HepG2 (cell line): ENCODE data around the gene FBXW12. TPM values are rescaled to one million over a fixed set of nuclear protein-coding genes. Genes with fewer than 3 reads are reported as not detected.

ENCODE experiments used
- CEBPB ChIP-seq: IDR thresholded peaks from 2 replicates; pipeline ENCODE4 v1.6.1; 2011; ENCODE audit warnings: low read depth, low read length, improper control_type of control experiment, borderline replicate concordance
- CHD2 ChIP-seq: IDR thresholded peaks from 2 replicates; pipeline ENCODE4 v1.6.1; 2011; ENCODE audit warnings: low read depth, low read length, improper control_type of control experiment
- GABPB1 ChIP-seq: IDR thresholded peaks from 2 replicates; pipeline ENCODE4 v1.6.1; 2016; ENCODE audit warnings: mild to moderate bottlenecking, missing genetic modification reagents, moderate library complexity, missing compliant biosample characterization
- HNRNPL ChIP-seq: fragments of 200-400 bp; formaldehyde crosslinking; IDR thresholded peaks from 2 replicates; pipeline ENCODE4 v1.6.1; 2017; ENCODE audit warnings: mild to moderate bottlenecking, low read depth, low read length
- IKZF5 ChIP-seq: IDR thresholded peaks from 2 replicates; pipeline ENCODE4 v1.6.1; 2018; ENCODE audit warnings: missing genetic modification reagents, mild to moderate bottlenecking, missing compliant biosample characterization
- KMT2B ChIP-seq: IDR thresholded peaks from 2 replicates; pipeline ENCODE4 v1.6.1; 2016; ENCODE audit warnings: missing genetic modification reagents, missing compliant biosample characterization
- MAFG ChIP-seq: sonication (generic); formaldehyde crosslinking; IDR thresholded peaks from 2 replicates; pipeline ENCODE4 v1.5.1; 2020; ENCODE audit warnings: mild to moderate bottlenecking, missing genetic modification reagents
- MYNN ChIP-seq: sonication (generic); formaldehyde crosslinking; IDR thresholded peaks from 2 replicates; pipeline ENCODE4 v1.4.0; 2020; ENCODE audit warnings: mild to moderate bottlenecking, low read depth, missing genetic modification reagents
- NCOA2 ChIP-seq: sonication (generic); formaldehyde crosslinking; IDR thresholded peaks from 2 replicates; pipeline ENCODE4 v1.8.0; 2022; ENCODE audit warnings: inconsistent platforms
- NR2F2 ChIP-seq: IDR thresholded peaks from 2 replicates; pipeline ENCODE4 v1.6.1; 2012; ENCODE audit warnings: low read depth, inconsistent platforms, borderline replicate concordance
- PRDM4 ChIP-seq: sonication (generic); formaldehyde crosslinking; IDR thresholded peaks from 2 replicates; pipeline ENCODE4 v1.9.0; 2021; ENCODE audit warnings: missing genetic modification reagents, borderline replicate concordance
- RBFOX2 ChIP-seq: fragments of 200-400 bp; formaldehyde crosslinking; IDR thresholded peaks from 2 replicates; pipeline ENCODE4 v1.6.1; 2017; ENCODE audit warnings: low read depth, mild to moderate bottlenecking, low read length
- RBM22 ChIP-seq: fragments of 200-400 bp; formaldehyde crosslinking; optimal IDR thresholded peaks from 2 replicates; pipeline ENCODE3; 2017; ENCODE audit warnings: mild to moderate bottlenecking, low read length, moderate library complexity
- SMARCE1 ChIP-seq: fragments of 450-650 bp; IDR thresholded peaks from 2 replicates; pipeline ENCODE4 v1.6.1; 2017; ENCODE audit warnings: borderline replicate concordance
- SOX13 ChIP-seq, 3 experiments: fragments of 450-650 bp in 1 of 3; sonication (generic) in 1 of 3; formaldehyde crosslinking in 1 of 3; IDR thresholded peaks in 2 of 3; conservative IDR thresholded peaks in 1 of 3; 2 replicates each; pipeline versions ENCODE4 v1.5.0 to v1.6.1; 2016 to 2020; ENCODE audit warnings: antibody characterized with exemption in 1 of 3, mild to moderate bottlenecking in 1 of 3, missing compliant biosample characterization in 1 of 3, missing genetic modification reagents in 1 of 3, moderate library complexity in 1 of 3
- SP140L ChIP-seq: sonication (generic); formaldehyde crosslinking; IDR thresholded peaks from 2 replicates; pipeline ENCODE4 v1.4.0; 2020; ENCODE audit warnings: missing genetic modification reagents, borderline replicate concordance
- TERF1 ChIP-seq: sonication (generic); formaldehyde crosslinking; IDR thresholded peaks from 2 replicates; pipeline ENCODE4 v1.8.0; 2022; ENCODE audit warnings: mild to moderate bottlenecking, missing genetic modification reagents, moderate library complexity
- ZBTB44 ChIP-seq: sonication (generic); formaldehyde crosslinking; IDR thresholded peaks from 2 replicates; pipeline ENCODE4 v1.4.0; 2020; ENCODE audit warnings: missing genetic modification reagents
- ZNF160 ChIP-seq: sonication (generic); formaldehyde crosslinking; IDR thresholded peaks from 2 replicates; pipeline ENCODE4 v1.8.0; 2022; ENCODE audit warnings: mild to moderate bottlenecking, inconsistent platforms, missing genetic modification reagents
- ZNF678 ChIP-seq: sonication (generic); formaldehyde crosslinking; IDR thresholded peaks from 2 replicates; pipeline ENCODE4 v1.4.0; 2020; ENCODE audit warnings: mild to moderate bottlenecking, missing genetic modification reagents
- ZNF816 ChIP-seq: sonication (generic); formaldehyde crosslinking; IDR thresholded peaks from 2 replicates; pipeline ENCODE4 v1.8.0; 2022; ENCODE audit warnings: missing genetic modification reagents, mild to moderate bottlenecking, borderline replicate concordance
- polyA plus RNA-seq, 8 experiments: library from polyadenylated mRNA; depleted of rRNA in 3 of 8; stranded (reverse) in 7 of 8; unstranded in 1 of 8; fragments of >200 nt; fragmentation: Illumina TruSeq in 4 of 8; extraction: Trizol in 4 of 8; gene quantifications; 2 replicates each; pipeline versions ENCODE4 v1.2.1 to v1.2.3, GENCODE V29; 2011 to 2016; ENCODE audit warnings: low read depth in 4 of 8, missing spikeins in 1 of 8, mixed read lengths in 1 of 8; ENCODE audit not compliant: insufficient read depth in 1 of 8
- total RNA-seq, 5 experiments: library from RNA; depleted of rRNA; stranded (reverse); fragments of >200 nt; fragmentation: Illumina TruSeq; extraction: Trizol; gene quantifications; 2 replicates each; pipeline ENCODE4 v1.2.3, GENCODE V29; 2016; ENCODE audit warnings: low read depth in 1 of 5

The FBXW12 gene
- total and polyA plus RNA-seq, 2 of the 13 experiments (the other 11 are each of a cell fraction or from before 2014, with no cell fraction given) = not detected

- TF ChIP-seq TERF1 (no peak), RBM22 (no peak), KMT2B (no peak), CEBPB (no peak), ZBTB44 (no peak), RBFOX2 (peak; percentile 81), IKZF5 (CRISPR knock-in tag) (no peak), MYNN (CRISPR knock-in tag) (no peak), ZNF816 (CRISPR knock-in tag) (no peak), CHD2 (no peak), SOX13 (IDR thresholded peaks at IDR 0.05) (no peak), SOX13 (CRISPR knock-in tag; conservative IDR thresholded peaks at IDR 0.05 in 1 of 2, IDR thresholded peaks at IDR 0.05 in 1 of 2) (no peak), SP140L (CRISPR knock-in tag) (no peak), ZNF678 (CRISPR knock-in tag) (no peak), GABPB1 (CRISPR knock-in tag) (peak; percentile 8; the same call in 1 of the 2 replicates), ZNF160 (CRISPR knock-in tag) (no peak), NR2F2 (no peak), NCOA2 (CRISPR knock-in tag) (no peak), PRDM4 (CRISPR knock-in tag) (no peak), MAFG (CRISPR knock-in tag) (no peak), SMARCE1 (no peak), HNRNPL (0 out of 2 replicates have a peak, but pooled peaks have one; percentile 18)
Measured at GRCh38 chr3:48423883-48424695, 52.1 kb downstream of the FBXW12 start (continued).
